GM12891 (cell line): ENCODE data around the gene ACSF3.

Experiments used
- DNase-seq: peaks from one replicate; pipeline ENCODE4 v3.0.0; 2011; ENCODE audit warnings: low spot score; ENCODE audit not compliant: insufficient read length
- FAIRE-seq: peaks from 2 replicates; lab custom pipeline; 2011; peaks lifted over from hg19 to GRCh38; lab: Jason Lieb, UNC
- PAX5 ChIP-seq: IDR thresholded peaks from 2 replicates; pipeline ENCODE4 v1.6.1; 2011; ENCODE audit warnings: low read length, moderate library complexity, mild to moderate bottlenecking; ENCODE audit not compliant: insufficient read depth, severe bottlenecking
- POLR2A ChIP-seq: IDR thresholded peaks from 2 replicates; pipeline ENCODE4 v1.6.1; 2011; ENCODE audit warnings: low read depth, low read length, control low read depth
- POLR2AphosphoS5 ChIP-seq: IDR thresholded peaks from 2 replicates; pipeline ENCODE4 v1.6.1; 2011; ENCODE audit warnings: low read depth, low read length, control low read depth
- POU2F2 ChIP-seq: IDR thresholded peaks from 2 replicates; pipeline ENCODE4 v1.6.1; 2011; ENCODE audit warnings: low read depth, mild to moderate bottlenecking, control low read depth, low read length, moderate library complexity
- SPI1 ChIP-seq: IDR thresholded peaks from 2 replicates; pipeline ENCODE4 v1.6.1; 2011; ENCODE audit warnings: low read depth, low read length, control low read depth
- TAF1 ChIP-seq: IDR thresholded peaks from 2 replicates; pipeline ENCODE4 v1.6.1; 2011; ENCODE audit warnings: low read depth, low read length, control low read depth

ACSF3 gene

DNA sequence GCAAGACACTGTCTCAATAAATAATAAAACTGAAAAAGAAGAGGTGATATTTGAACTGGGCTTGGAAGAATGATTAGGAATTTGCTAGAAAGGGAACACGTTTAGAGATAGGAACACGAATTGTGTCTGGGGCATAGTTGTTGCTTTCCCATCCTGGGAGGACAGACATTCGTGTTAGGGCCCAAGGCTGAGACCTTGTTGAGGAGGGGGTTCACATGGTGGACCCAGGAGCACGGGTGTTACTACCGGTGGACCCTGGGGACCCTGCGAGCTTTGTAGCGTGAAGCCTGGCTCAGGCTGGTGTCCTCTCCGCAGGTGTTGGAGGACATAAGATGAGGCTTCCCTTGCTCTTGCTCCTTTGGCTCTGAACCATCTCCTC lies 1.2 kb downstream of the ACSF3 start:
- FAIRE-seq (no peak), DNase-seq (no peak)
- TF ChIP-seq PAX5 (no peak), SPI1 (no peak), TAF1 (no peak), POU2F2 (no peak), POLR2AphosphoS5 (no peak), POLR2A (no peak)

DNA sequence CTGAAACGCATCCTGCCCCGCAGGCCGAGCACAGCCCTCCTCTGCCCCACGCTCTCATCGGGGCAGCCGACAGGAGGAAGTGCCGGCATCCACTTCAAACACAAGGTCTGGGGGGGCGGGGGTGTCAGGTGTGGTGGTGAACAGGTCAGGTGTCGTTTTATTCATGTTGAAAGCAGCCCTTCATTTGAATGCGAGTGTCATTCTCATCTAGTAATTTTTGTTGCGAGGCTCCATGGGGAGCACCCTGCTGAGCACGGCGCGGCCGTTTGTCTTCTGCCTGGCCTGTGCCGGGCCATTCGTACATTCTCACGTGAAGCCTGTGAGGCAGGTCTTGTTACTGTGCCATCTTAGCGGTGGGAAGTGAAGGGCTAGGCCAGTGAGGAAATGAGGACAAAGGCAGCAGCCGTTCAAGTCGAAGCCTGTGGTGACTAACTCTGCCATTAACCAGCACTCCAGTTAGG lies 1.9 kb downstream of the ACSF3 start:
- FAIRE-seq (no peak), DNase-seq (no peak)
- TF ChIP-seq SPI1, result peak; percentile 29; the same call in 1 of the 2 replicates
- no peak for TF ChIP-seq POLR2A

GRCh38 chr16:89096042-89096717 lies 2.5 kb downstream of the ACSF3 start:
- no peak for DNase-seq
- TF ChIP-seq SPI1 (no peak), POU2F2 (no peak), PAX5 (no peak), POLR2A (no peak), POLR2AphosphoS5 (no peak)
- FAIRE-seq, result no peak

DNA sequence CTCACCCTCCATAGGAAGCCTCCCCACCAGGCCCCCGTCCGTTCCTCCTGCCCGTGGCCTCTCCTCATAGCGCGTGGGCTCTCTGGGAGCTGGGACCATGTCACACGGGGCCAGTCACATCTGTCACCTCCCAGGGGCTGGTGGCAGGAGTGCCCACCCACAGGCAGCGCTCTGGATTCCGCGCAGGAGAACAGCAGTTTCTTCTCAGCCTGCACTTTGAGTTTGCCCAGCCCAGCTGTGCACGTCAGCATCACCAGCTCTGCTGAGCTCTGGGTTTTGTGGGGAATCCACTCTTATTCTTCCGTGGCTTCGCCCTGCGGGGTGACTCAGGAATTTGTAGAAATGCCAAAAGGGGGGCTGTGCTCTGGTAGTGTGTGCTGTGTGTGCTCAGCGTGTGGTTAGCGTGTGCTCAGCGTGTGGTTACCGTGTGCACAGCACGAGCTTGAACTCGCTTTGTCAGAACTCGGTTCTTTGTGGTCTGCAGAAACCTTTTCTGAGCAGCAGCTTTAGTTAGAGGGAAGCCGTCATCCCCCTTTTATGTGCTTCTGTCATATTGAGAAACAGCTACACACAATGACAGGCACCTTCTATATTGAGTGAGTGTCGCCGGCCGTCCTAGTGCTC lies 3.2 kb downstream of the ACSF3 start:
- FAIRE-seq (no peak), DNase-seq (no peak)
- TF ChIP-seq POU2F2 (no peak), TAF1 (no peak), PAX5 (no peak), POLR2AphosphoS5 (no peak), SPI1 (no peak), POLR2A (no peak)

DNA sequence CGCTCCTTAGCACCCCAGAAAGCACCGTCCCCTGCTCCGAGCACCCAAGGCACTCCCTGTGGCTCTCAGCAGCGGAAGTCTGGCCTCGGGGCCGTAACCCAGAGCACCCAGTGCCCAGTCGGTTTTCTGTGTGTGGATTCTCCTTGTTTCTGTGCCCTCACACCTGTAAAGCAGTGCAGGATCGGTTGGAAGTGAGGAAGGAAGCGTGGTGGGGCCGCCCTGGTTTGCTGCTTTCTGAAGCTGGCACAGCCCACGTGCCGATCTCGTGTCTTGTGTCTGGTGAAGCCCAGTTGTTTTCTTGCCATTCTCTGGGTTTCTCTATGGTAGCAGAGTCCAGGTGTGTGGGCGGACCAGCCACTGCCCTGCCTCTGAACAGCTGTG lies 3.7 kb downstream of the ACSF3 start:
- TF ChIP-seq PAX5, result no peak
- TF ChIP-seq POLR2AphosphoS5, result no peak
- no peak for TF ChIP-seq POLR2A
- no peak for TF ChIP-seq SPI1
- no peak for TF ChIP-seq TAF1
- no peak for TF ChIP-seq POU2F2
- no peak for FAIRE-seq

GRCh38 chr16:89098767-89099430 lies 5.2 kb downstream of the ACSF3 start:
- DNase-seq (no peak), FAIRE-seq (peak; percentile 72)
- TF ChIP-seq SPI1 (no peak), POLR2AphosphoS5 (no peak), TAF1 (no peak), POU2F2 (no peak), POLR2A (no peak), PAX5 (no peak)

More for the DNA sequence above, 3.7 kb downstream of the ACSF3 start:
- no peak for DNase-seq

DNA sequence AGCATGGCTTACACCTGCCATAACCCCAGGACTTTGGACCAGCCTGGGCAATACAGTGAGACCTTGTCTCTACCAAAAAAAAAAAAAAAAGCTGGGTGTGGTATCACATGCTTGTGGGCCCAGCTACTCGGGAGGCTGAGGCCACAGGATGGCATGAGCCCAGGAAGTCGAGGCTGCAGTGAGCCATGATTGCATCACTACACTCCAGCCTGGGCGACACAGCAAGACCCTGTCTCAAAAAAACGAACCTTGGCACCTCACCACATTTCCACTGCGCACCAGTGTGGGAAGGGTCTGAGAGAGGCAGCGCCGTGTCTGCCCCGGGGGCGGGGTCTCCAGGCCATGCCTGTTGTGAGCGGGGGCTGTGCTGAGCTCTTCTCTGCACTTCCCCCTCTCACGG lies 6.3 kb downstream of the ACSF3 start:
- no peak for TF ChIP-seq POLR2A
- no peak for TF ChIP-seq POU2F2
- TF ChIP-seq PAX5, result no peak
- TF ChIP-seq SPI1, result no peak
- TF ChIP-seq POLR2AphosphoS5, result no peak
- TF ChIP-seq TAF1, result no peak
- no peak for DNase-seq
- no peak for FAIRE-seq

DNA sequence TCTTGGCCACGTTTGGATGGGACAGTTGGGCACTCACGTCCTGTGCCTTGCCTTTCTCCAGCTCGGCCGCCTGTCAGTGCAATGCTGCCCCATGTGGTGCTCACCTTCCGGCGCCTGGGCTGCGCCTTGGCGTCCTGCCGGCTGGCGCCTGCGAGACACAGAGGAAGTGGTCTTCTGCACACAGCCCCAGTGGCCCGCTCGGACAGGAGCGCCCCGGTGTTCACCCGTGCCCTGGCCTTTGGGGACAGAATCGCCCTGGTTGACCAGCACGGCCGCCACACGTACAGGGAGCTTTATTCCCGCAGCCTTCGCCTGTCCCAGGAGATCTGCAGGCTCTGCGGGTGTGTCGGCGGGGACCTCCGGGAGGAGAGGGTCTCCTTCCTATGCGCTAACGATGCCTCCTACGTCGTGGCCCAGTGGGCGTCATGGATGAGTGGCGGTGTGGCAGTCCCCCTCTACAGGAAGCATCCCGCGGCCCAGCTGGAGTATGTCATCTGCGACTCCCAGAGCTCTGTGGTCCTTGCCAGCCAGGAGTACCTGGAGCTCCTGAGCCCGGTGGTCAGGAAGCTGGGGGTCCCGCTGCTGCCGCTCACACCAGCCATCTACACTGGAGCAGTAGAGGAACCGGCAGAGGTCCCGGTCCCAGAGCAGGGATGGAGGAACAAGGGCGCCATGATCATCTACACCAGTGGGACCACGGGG lies 7.1 kb downstream of the ACSF3 start:
- DNase-seq (no peak), FAIRE-seq (no peak)
- TF ChIP-seq POU2F2 (no peak), PAX5 (no peak), POLR2A (no peak), SPI1 (no peak), POLR2AphosphoS5 (no peak), TAF1 (no peak)
